MG63 (cell line): Measurements from ENCODE around the gene FAAH2. TPM values are rescaled to one million over a fixed set of nuclear protein-coding genes. Genes with fewer than 3 reads are reported as not detected.
"Not testable (repeated sequence)": the region's sequence is repeated elsewhere in the genome, so short reads cannot be mapped to it uniquely, and the experiment has no call there.

ENCODE experiments used
- DNase-seq: peaks from one replicate; pipeline ENCODE4 v3.0.0-alpha.2; 2020
- H3K27me3 ChIP-seq: fragments of 250-450 bp; sonication (Bioruptor Pico); 2 replicates; pipeline ENCODE4 v1.5.1; 2020; ENCODE audit warnings: mild to moderate bottlenecking, moderate library complexity
- H3K36me3 ChIP-seq: fragments of 250-450 bp; sonication (Bioruptor Pico); 2 replicates; pipeline ENCODE4 v1.5.1; 2020; ENCODE audit warnings: mild to moderate bottlenecking, moderate library complexity
- H3K4me3 ChIP-seq: fragments of 250-450 bp; sonication (Bioruptor Pico); 2 replicates; pipeline ENCODE4 v1.5.1; 2020; ENCODE audit warnings: mild to moderate bottlenecking, moderate library complexity
- H3K9me3 ChIP-seq: fragments of 250-450 bp; sonication (Bioruptor Pico); 2 replicates; pipeline ENCODE4 v1.5.1; 2020; ENCODE audit warnings: mild to moderate bottlenecking, moderate library complexity
- total RNA-seq: library from RNA; depleted of rRNA; stranded (reverse); fragments of >200 nt; shearing (Covaris generic); gene quantifications from 2 replicates; pipeline ENCODE4 v1.2.3, GENCODE V29; 2014; ENCODE audit warnings: low replicate concordance

The FAAH2 gene
- total RNA-seq, 1 experiment from 2014 or later = not detected

DNA sequence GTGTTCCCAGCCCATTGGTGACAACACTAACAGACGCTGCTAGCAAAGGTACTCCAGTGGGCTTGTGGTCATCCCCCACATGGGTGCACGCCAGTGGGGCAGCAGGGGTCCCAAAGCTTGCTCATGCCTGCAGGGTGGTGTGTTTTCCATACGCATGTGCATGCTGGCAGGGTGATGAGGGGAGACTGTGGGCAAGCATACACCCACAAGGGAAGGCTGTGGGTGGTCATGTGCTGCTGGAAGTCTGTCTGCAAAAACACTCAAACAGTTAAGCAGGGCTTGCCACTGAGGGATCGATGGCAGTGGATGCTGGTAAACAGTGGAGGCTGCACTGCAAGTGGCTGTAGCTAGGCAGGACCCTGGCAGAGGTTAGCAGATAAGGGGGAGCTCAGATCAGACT is 79.9 kb downstream of the FAAH2 start:
- no peak overlapping the region for H3K4me3 ChIP-seq
- H3K9me3 ChIP-seq = no peaks in the 10 kb centered on the region
- H3K36me3 ChIP-seq = no peaks in the 10 kb centered on the region
- DNase-seq = no peak
- H3K27me3 ChIP-seq = no peaks in the 10 kb centered on the region

DNA sequence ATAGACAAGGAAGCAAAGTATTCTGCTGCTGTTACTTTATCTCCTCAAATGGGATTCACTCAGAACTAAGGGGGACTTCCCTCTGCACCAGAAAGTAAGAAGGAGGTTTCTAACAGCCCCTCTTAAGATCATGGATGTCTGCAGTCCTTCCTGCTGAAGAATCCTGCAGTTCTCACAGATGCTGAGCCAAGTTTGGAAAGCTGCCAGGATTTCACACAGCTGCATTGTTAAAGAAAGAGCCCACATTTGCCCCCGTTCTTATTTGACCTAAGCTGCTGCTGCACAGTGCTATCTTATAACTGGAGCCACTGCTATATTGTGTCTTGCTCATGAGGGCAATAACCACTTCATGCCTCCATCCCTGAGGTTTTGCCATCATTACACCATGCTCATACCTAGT is 81.1 kb downstream of the FAAH2 start:
- no peak for DNase-seq
- no peaks in the 10 kb centered on the region for H3K9me3 ChIP-seq

DNA sequence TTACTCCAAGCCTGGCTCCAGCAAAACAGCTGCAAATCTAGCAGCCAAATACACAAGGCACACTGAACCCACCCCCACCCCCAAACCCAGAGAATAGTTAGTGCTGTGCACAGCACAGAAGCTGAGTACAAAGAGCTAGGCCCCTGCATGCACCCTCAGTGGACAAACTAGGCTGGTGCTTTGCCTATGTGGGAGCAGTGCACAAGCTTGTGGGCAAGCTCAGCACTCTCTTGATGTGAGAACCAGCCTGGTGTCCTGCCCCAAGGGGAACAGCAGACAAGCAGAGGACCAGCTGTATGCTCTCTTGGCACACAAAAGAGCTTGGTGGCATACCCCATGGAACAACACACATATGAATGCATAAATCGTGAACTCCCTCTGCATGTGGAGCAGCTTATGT is 81.7 kb downstream of the FAAH2 start:
- H3K4me3 ChIP-seq = no peak overlapping the region
- no peaks in the 10 kb centered on the region for H3K27me3 ChIP-seq
- no peaks in the 10 kb centered on the region for H3K9me3 ChIP-seq
- DNase-seq = no peak
- H3K36me3 ChIP-seq = no peaks in the 10 kb centered on the region

More for the DNA sequence above, 81.1 kb downstream of the FAAH2 start:
- no peak overlapping the region for H3K4me3 ChIP-seq
- H3K27me3 ChIP-seq = no peaks in the 10 kb centered on the region
- H3K36me3 ChIP-seq = no peaks in the 10 kb centered on the region

DNA sequence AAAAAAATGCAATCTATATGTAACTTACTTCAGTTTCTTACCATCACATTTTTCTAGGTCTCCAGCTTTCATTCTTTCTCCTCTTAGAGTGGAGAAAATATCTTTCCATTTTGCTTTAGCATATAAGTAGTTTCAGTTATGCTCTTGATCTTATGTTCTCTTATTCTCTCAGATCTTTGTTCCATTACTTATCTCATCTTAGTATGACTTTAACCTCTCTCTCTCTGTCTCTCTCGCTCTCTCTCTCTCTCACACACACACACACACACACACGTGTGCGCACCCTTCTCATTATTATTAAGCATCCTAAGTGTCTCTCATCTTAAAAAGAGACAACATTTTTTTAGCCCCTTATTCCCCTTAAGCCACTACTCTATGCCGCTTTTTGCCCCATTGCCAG is 92.8 kb downstream of the FAAH2 start:
- Histone ChIP-seq H3K4me3 (no peak overlapping the region), H3K9me3 (no peaks in the 10 kb centered on the region), H3K36me3 (no peaks in the 10 kb centered on the region), H3K27me3 (no peaks in the 10 kb centered on the region)
- DNase-seq = no peak

DNA sequence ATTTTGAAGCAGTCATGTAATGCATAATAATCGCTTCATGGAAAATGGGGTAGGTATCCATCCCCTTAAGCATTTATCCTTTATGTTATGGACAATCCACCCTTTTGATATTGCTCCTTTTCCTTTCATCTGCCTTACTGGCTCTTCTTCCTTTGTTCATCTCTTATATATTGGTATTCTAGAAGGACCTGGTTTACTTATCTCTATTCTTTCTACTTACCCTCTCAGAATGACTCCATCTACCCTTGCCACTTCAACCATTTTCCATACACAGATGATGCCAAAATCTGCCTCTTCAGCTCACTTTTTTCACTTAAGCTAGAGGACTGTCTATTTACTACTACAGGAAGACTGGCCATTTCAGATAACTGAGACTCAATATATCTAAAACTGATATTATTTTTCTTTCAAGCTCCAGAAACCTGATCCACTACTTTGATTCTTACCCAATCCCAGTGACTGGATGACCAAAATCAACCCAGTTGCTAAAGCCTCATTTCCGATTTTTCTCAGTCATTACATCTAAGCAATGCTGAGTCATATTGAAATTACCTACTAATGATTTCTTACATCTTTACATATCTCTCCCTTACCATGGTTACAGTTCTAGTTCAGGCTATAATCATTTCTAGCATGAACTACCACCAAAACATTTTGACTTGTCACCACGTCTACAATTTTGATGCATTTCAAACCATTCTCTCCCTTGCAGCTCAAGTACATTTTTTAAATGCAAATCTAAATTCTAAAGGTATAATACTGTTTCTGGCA is 93.7 kb downstream of the FAAH2 start:
- H3K9me3 ChIP-seq = no peaks in the 10 kb centered on the region
- no peaks in the 10 kb centered on the region for H3K36me3 ChIP-seq
- no peak for DNase-seq
- H3K27me3 ChIP-seq = no peaks in the 10 kb centered on the region
- no peak overlapping the region for H3K4me3 ChIP-seq

DNA sequence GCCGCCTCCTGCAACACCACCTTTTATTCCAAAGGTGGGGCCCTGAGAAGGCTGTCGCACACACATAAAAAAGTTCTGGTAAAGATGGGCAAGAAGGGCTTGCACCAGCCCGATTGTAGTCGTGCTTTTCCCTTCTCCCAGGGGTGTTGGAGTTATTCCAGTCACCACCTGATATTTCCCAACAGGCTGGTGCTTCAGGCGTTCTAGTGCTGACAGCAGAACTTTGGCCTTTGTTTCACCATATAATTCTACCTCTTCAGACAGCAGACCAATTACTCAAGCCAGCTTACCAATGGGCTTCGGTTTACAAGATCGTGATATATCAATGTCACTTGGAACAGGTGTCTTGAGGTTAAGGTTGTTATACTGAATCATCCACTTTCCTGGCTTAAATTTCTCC is 107.7 kb downstream of the FAAH2 start:
- H3K9me3 ChIP-seq = not testable (repeated sequence)

DNA sequence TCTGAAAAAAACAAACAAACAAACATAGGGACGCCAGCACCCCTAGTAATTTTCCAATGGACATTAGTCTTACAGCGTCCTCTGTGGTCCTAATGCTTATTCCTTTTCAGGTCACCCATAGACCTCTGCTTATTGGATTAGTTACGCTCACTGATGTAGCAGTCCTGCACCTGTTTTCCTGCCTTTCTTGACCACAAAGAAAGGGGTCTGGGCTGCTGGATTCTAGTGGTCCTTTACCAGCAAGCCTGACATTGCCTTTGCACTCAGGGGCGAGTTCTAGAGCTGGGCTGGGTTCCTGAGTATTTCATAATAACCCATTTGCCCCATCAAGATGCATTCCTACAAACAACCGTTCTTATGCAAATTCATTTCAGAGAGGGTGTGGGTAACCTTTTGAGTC is 116.7 kb downstream of the FAAH2 start:
- H3K36me3 ChIP-seq, H3K4me3 ChIP-seq, H3K27me3 ChIP-seq, DNase-seq, H3K9me3 ChIP-seq: not testable (repeated sequence)

More for the DNA sequence above, 107.7 kb downstream of the FAAH2 start:
- H3K36me3 ChIP-seq, H3K27me3 ChIP-seq, DNase-seq, H3K4me3 ChIP-seq: not testable (repeated sequence)

DNA sequence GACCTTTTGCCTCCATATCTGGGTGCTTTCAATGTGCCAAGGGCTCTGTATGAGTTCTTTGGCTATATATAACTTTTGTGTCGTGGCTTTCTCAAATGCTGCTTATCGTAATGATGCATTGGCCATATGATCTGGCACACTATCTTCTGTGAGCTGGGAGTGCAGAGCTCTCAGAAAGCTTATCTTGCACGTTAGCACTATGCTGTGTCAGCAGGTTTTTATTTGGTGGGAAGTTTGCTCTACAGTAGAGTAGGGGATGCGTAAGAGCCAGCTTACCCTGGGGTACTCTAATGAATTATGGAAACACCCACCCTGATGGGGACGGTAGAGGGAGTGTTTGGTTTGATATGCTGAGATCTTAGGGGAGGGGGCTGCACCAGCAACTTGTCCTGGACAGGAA is 119.6 kb downstream of the FAAH2 start:
- DNase-seq = no peak
- Histone ChIP-seq H3K9me3 (no peaks in the 10 kb centered on the region), H3K36me3 (no peaks in the 10 kb centered on the region), H3K27me3 (no peaks in the 10 kb centered on the region), H3K4me3 (no peak overlapping the region)

DNA sequence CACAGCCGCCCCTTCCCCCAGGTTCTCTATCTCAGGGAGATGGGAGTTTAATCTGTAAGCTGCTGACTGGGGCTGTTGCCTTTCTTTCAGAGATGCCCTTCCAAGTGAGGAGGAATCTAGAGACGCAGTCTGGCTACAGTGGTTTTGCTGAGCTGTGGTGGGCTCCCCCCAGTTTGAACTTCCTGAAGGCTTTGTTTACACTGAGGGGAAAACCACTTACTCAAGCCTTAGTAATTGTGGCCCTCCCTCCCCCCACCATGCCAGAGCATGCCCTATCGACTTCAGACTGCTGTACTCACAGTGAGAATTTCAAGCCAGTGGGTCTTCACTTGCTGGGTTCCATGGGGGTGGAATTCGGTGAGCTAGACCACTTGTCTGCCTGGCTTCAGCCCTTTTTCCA is 131.3 kb downstream of the FAAH2 start:
- no peak for DNase-seq
- Histone ChIP-seq H3K4me3 (no peak overlapping the region), H3K9me3 (no peaks in the 10 kb centered on the region), H3K36me3 (no peaks in the 10 kb centered on the region), H3K27me3 (no peaks in the 10 kb centered on the region)

DNA sequence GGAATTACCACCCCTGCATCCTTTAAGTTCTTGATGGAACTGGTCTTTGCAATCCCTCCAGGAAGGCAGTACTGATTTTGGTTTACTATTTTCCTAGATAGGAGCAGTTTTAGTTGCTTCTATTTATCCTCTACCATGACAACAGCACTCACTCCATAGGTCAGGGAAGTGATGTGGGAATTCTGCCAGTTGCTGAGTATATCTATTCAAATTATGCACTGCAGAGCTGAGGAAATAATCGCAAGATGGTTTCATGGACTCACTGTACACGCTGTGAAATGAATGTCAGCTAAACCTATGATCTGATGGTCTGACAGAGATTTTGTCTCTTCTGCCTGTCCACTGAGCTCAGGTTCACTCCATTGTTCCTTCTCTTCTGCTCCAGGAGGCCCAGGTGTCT is 135.8 kb downstream of the FAAH2 start:
- Histone ChIP-seq H3K9me3 (no peaks in the 10 kb centered on the region), H3K27me3 (no peaks in the 10 kb centered on the region), H3K36me3 (no peaks in the 10 kb centered on the region), H3K4me3 (no peak overlapping the region)
- no peak for DNase-seq

DNA sequence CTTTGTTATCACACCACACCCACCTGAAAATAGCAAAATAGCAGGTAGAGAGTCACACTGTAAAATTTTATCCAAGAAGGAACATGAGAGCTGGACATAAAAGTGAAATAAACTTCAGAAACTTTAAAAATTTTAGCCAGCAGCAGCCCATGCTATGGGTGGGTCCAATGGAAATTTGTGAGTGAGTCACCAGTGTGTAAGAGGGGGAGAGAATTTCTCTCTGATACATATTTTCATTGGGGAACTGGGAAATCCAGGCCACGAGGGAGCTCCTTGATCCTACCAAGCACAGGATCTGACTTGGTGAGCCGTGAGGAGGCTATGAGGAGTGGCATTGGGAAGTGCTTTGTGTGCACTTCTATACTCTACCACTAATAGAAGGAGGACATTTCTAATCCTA is 136.3 kb downstream of the FAAH2 start:
- H3K36me3 ChIP-seq = no peaks in the 10 kb centered on the region
- no peaks in the 10 kb centered on the region for H3K9me3 ChIP-seq
- no peaks in the 10 kb centered on the region for H3K27me3 ChIP-seq
- no peak overlapping the region for H3K4me3 ChIP-seq
- no peak for DNase-seq

DNA sequence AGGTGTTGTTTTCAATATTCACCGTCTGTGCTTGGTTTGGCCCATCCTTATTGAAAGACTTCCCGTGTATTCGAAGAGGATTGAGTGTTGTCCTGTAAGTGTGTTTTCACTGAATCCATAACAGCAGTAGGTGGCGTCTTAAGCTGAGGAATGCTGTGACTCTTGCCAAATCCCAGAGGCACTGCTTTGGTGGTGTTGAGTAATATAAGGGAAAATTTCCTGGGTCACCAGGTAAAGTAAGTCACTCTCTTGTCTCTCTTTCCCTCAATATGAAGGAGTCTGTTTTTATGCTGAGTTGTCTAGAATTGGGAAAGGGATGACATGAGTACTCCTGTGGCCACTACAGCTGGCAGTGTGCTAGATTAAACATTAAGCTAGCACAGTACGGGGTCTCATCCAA is 158.6 kb downstream of the FAAH2 start:
- H3K4me3 ChIP-seq = no peak overlapping the region
- H3K9me3 ChIP-seq = no peaks in the 10 kb centered on the region
- DNase-seq = no peak
- H3K27me3 ChIP-seq = no peaks in the 10 kb centered on the region
- no peaks in the 10 kb centered on the region for H3K36me3 ChIP-seq

DNA sequence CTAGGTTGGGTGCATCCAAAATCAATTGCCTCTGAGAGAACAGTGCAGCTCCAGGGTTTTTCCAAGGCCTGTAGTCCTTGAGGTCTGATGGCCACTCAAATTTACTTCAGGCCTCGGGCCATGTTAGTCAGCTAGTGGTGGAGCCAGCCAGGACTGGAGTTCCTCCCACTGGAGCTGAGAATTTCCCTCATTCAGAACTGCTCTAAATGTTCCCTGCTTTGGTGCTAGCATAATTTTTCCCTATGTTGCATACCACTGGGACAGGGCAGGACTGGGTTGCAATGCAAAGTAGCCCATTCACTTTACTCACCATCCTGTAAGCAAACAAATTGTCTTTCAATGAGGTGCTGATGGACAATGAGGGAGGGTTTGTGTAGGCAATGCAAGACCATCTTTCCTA is 159.3 kb downstream of the FAAH2 start:
- no peaks in the 10 kb centered on the region for H3K27me3 ChIP-seq
- no peaks in the 10 kb centered on the region for H3K9me3 ChIP-seq
- DNase-seq = no peak
- no peak overlapping the region for H3K4me3 ChIP-seq
- H3K36me3 ChIP-seq = no peaks in the 10 kb centered on the region

DNA sequence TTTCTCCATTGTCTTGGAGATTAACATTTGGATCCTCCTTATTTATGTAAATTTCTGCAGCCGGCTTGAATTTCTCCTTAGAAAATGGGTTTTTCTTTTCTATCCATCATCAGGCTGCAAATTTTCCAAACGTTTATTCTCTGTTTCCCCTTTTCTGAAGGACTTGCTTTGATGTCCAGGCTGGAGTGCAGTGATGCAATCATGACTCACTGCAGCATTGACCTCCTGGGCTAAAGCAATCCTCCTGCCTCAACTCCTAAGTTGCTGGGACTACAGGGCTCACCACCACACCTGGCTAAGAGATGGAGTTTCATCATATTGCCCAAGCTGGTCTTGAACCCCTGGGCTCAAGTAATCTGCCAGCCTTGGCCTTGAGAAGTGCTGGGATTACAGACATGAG is 161.3 kb downstream of the FAAH2 start:
- no peak overlapping the region for H3K4me3 ChIP-seq
- no peak for DNase-seq
- no peaks in the 10 kb centered on the region for H3K9me3 ChIP-seq
- H3K27me3 ChIP-seq = no peaks in the 10 kb centered on the region
- no peaks in the 10 kb centered on the region for H3K36me3 ChIP-seq

DNA sequence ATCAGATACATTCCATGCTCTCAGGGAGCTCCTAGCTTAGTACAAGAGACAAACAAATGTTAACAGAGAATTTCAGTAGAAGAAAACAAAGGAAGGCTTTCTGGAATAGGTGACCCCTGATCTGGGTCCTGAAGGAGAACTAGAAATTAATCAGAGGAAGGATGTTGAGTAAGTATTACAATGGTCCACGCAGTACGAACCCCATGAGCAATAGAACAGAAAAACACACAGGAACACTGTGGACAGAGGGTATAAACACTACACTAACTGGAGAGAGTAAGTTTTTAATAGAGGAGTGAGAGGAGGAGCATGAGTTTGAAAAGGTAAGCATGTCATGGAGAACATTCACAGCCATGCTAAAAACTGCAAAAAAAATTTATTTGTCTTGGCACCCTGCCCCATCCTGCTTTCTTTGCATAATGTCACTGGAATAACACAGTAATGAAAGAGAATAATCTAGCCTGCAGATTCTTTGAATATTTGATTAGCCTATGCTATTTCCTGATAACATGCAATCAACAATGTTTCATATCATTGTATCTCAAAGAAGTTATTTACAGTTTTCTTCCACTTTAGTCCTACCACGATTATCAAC is 165.0 kb downstream of the FAAH2 start:
- DNase-seq = no peak
- no peaks in the 10 kb centered on the region for H3K9me3 ChIP-seq
- H3K27me3 ChIP-seq = no peaks in the 10 kb centered on the region

DNA sequence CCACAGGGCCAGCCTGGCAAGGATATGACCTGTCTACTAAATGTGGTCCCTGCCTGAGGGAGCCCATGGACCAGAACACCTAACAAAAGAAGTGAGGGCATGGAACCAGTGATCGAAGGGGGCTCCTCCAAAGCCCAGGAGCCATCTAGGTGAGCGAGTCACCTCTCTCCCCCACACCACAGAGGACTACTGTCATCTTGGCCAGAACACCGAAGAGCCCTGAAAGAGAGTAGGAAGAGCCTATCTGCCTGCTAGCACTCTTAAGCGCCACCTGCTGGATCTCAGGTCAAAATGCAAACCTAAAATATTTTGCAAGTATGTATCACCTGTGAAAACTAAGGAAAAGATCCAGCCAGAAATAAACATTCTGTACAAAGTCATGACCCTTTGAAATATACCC is 167.4 kb downstream of the FAAH2 start:
- H3K27me3 ChIP-seq = no peaks in the 10 kb centered on the region
- no peaks in the 10 kb centered on the region for H3K36me3 ChIP-seq
- H3K4me3 ChIP-seq = no peak overlapping the region
- no peaks in the 10 kb centered on the region for H3K9me3 ChIP-seq
- no peak for DNase-seq

More for the DNA sequence above, 165.0 kb downstream of the FAAH2 start:
- Histone ChIP-seq H3K4me3 (no peak overlapping the region), H3K36me3 (no peaks in the 10 kb centered on the region)

DNA sequence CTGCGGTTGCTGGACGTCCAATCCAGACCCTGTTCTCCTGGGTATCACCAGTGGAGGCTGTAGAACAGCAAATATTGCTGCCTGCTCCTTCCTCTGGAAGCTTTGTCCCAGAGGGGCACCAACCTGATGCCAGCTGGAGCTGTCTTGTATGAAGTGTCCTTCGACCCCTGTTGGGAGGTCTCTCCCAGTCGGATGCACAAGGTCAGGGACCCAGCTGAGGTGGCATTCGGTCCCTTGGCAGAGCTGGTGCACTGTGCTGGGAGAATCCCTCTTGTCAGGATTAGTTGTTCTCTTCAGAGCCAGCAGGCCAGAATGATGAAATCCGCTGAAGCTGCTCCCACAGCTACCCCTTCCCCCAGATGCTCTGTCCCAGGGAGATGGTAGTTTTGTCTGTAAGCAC is 195.0 kb downstream of the FAAH2 start:
- no peak for DNase-seq
- H3K4me3 ChIP-seq = no peak overlapping the region
- H3K36me3 ChIP-seq = no peaks in the 10 kb centered on the region
- no peaks in the 10 kb centered on the region for H3K27me3 ChIP-seq
- H3K9me3 ChIP-seq = no peaks in the 10 kb centered on the region

DNA sequence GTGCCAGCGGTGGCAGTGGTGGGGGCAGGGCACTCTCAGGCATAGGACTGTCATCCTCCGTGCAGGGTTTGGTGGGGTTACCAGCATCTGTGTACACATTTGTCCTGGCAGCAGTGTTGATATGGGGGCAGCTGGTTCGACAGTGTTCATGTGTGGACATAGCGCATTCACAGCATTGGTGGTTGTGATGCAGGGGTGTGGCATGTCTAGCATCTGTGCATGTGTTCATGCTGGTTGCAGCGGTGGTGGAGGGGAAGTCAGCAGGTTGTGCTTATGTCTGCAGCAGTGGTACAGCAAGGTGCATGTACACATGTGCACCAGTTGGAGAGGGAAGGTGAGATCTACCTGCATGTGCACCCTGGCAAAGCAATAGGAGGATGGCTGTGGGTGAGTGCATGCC is 230.0 kb downstream of the FAAH2 start:
- H3K36me3 ChIP-seq = no peaks in the 10 kb centered on the region
- DNase-seq = no peak
- no peak overlapping the region for H3K4me3 ChIP-seq
- H3K27me3 ChIP-seq = no peaks in the 10 kb centered on the region
- H3K9me3 ChIP-seq = no peaks in the 10 kb centered on the region
